Activated effector memory CD4-positive, alpha-beta T cell treated with anti-CD3 and anti-CD28 coated beads, Interleukin-2, amount 50 U/mL, for 16 hours (primary cell): Measurements from ENCODE around the gene CCR2.

Source experiments
- DNase-seq: peaks from one replicate; pipeline ENCODE4 v3.0.0-alpha.2; 2020

CCR2 gene

GRCh38 chr3:46356276-46356675 is 2.4 kb downstream of the CCR2 start:
- no peak for DNase-seq

GRCh38 chr3:46356909-46357308 is 3.0 kb downstream of the CCR2 start:
- no peak for DNase-seq

GRCh38 chr3:46358466-46358865 is 4.6 kb downstream of the CCR2 start:
- no peak for DNase-seq

- DNase-seq = no peak
These were observed 6.0 kb downstream of the CCR2 start for GRCh38 chr3:46359733-46360493.

- no peak for DNase-seq
These were observed 7.0 kb downstream of the CCR2 start for GRCh38 chr3:46360907-46361306.

- DNase-seq = no peak
These were observed 7.7 kb downstream of the CCR2 start for GRCh38 chr3:46361408-46362283.

GRCh38 chr3:46365041-46365440 is 11.1 kb downstream of the CCR2 start:
- no peak for DNase-seq

- DNase-seq = no peak
These were observed 12.0 kb downstream of the CCR2 start for GRCh38 chr3:46365737-46366524.

- no peak for DNase-seq
These were observed 13.9 kb downstream of the CCR2 start for GRCh38 chr3:46367811-46368210.

GRCh38 chr3:46368569-46368968 is 14.7 kb downstream of the CCR2 start:
- DNase-seq = peak; percentile 86

- no peak for DNase-seq
These were observed 15.2 kb downstream of the CCR2 start for GRCh38 chr3:46369151-46369550.

- DNase-seq = peak; percentile 68
These were observed 15.8 kb downstream of the CCR2 start for GRCh38 chr3:46369675-46370132.

- DNase-seq = no peak
These were observed 17.1 kb downstream of the CCR2 start, which contains the start of gene CCR5 for GRCh38 chr3:46370839-46371518. TSS of gene CCR5 (plus strand) at chr3:46370946. CDS start at chr3:46372903, 1,957 bp downstream.

- DNase-seq = no peak
These were observed 17.8 kb downstream of the CCR2 start for GRCh38 chr3:46371519-46372340.

GRCh38 chr3:46372492-46373359 is 18.8 kb downstream of the CCR2 start:
- DNase-seq = no peak

GRCh38 chr3:46374755-46375154 is 20.8 kb downstream of the CCR2 start:
- DNase-seq = no peak

GRCh38 chr3:46375218-46375617 is 21.3 kb downstream of the CCR2 start:
- DNase-seq = no peak

- DNase-seq = no peak
These were observed 21.9 kb downstream of the CCR2 start for GRCh38 chr3:46375814-46376213.

GRCh38 chr3:46378426-46378942 is 24.6 kb downstream of the CCR2 start:
- peak; percentile 88 for DNase-seq
